Measurements from ENCODE around the gene RNF169. TPM values are rescaled to one million over a fixed set of nuclear protein-coding genes. Genes with fewer than 3 reads are reported as not detected.
"Not testable (repeated sequence)": the region's sequence is repeated elsewhere in the genome, so short reads cannot be mapped to it uniquely, and the experiment has no call there.

RNF169 gene
- total RNA-seq, 1 donor from 2014 or later = 16.3 TPM

DNA sequence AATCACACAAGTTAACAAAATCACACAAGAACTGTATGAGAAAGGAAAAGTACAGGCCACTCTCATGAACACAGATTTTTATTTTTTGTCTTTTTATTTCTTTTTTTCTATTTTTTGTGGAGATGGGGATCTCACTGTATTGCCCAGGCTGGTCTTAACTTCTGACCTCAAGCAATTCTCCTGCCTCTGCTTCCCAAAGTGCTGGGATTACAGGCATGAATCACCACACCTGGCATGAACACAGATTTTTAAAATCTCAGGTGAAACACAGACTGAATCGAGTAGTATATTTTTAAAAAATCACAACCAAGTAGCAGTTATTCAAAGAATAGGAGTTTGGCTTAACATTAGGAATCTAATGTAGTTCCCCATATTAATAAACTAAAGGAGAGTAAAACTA is 18.3 kb downstream of the RNF169 start:
- DNase-seq (ENCODE audit: low read depth) = no peak
- no peak overlapping the region for H3K4me3 ChIP-seq (ENCODE audit: low read depth, low read length)
- H3K27me3 ChIP-seq (ENCODE audit: control insufficient read depth, insufficient read depth, low read length) = no peaks in the 10 kb centered on the region
- TF ChIP-seq, protein P1, sequence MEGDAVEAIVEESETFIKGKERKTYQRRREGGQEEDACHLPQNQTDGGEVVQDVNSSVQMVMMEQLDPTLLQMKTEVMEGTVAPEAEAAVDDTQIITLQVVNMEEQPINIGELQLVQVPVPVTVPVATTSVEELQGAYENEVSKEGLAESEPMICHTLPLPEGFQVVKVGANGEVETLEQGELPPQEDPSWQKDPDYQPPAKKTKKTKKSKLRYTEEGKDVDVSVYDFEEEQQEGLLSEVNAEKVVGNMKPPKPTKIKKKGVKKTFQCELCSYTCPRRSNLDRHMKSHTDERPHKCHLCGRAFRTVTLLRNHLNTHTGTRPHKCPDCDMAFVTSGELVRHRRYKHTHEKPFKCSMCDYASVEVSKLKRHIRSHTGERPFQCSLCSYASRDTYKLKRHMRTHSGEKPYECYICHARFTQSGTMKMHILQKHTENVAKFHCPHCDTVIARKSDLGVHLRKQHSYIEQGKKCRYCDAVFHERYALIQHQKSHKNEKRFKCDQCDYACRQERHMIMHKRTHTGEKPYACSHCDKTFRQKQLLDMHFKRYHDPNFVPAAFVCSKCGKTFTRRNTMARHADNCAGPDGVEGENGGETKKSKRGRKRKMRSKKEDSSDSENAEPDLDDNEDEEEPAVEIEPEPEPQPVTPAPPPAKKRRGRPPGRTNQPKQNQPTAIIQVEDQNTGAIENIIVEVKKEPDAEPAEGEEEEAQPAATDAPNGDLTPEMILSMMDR (IDR thresholded peaks at IDR 0.05; ENCODE audit: insufficient read depth, low read length, poor library complexity, severe bottlenecking) = no peak
- no peaks in the 10 kb centered on the region for H3K36me3 ChIP-seq (ENCODE audit: control insufficient read depth, insufficient read depth, low read length)

DNA sequence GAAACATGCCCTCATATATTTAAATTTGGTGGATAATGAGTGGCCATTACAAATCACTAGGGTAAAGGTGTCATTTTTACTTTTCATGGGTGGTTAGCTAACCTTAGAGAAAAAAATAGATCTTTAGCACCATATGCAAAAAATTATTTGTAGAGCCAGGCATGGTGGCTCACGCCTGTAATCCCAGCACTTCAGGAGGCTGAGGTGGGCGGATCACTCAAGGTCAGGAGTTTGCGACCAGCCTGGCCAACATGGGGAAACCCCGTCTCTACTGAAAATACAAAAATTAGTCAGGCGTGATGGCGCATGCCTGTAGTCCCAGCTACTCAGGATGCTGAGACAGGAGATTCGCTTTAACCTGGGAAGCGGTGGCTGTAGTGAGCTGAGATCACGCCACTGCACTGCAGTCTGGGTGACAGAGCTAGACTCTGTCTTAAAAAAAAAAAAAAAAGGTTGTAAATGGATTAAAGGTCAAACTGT is 19.6 kb downstream of the RNF169 start:
- DNase-seq (ENCODE audit: low read depth); H3K36me3 ChIP-seq (ENCODE audit: control insufficient read depth, insufficient read depth, low read length); H3K27me3 ChIP-seq (ENCODE audit: control insufficient read depth, insufficient read depth, low read length); H3K4me3 ChIP-seq (ENCODE audit: low read depth, low read length): not testable (repeated sequence)

DNA sequence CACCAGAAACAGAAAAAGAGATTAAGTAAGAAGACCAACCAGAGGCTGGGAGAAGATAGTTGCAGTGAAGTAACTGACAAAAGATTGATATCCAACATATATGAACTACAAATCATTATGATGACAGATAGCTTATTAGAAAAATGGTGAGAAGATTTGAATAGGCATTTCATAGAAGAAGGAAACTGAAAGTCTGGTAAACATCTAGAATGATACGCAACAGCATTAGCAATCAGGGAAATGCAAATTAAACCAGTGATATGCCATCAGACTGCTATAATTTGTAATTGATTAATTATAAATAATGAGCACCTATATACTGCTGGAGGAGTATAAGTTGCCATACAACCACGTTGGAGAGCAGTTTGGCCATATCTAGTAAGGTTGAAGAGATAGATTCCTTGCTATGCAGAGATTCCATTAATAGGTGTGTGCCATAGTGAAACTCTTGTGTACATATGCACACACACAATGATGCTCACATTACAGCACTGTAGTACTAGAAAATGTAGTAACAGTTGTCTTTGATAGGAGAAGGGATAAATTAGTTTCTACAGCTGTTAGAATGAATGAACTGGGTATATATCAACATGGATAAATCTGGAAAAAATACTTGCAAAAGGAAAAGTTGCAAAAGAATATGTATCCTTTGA is 20.5 kb downstream of the RNF169 start:
- Histone ChIP-seq H3K36me3 (ENCODE audit: control insufficient read depth, insufficient read depth, low read length) (no peaks in the 10 kb centered on the region), H3K4me3 (ENCODE audit: low read depth, low read length) (no peak overlapping the region), H3K27me3 (ENCODE audit: control insufficient read depth, insufficient read depth, low read length) (no peaks in the 10 kb centered on the region)
- DNase-seq (ENCODE audit: low read depth) = no peak
- TF ChIP-seq, protein P1 (IDR thresholded peaks at IDR 0.05; ENCODE audit: insufficient read depth, low read length, poor library complexity, severe bottlenecking) = no peak

DNA sequence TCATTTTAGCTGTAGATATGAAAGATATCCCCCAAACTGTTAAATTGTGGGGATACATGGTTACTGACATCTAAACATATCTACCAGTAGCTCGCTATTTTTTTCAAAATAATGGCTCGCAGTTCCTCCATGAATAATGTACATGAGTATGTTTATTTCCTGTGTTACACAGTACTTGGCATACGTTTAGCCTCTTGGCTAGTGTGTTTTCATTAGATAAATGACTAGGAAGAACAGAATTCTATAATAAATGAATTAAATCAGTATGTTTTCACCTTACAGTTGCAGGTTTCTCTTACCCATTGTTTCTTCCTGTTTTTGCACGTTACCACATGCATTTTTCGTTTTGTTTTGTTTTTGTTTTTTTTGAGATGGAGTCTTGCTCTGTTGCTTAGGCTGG is 21.8 kb downstream of the RNF169 start:
- H3K27me3 ChIP-seq (ENCODE audit: control insufficient read depth, insufficient read depth, low read length) = no peaks in the 10 kb centered on the region
- H3K4me3 ChIP-seq (ENCODE audit: low read depth, low read length) = no peak overlapping the region
- no peak for DNase-seq (ENCODE audit: low read depth)
- no peaks in the 10 kb centered on the region for H3K36me3 ChIP-seq (ENCODE audit: control insufficient read depth, insufficient read depth, low read length)
- TF ChIP-seq, protein P1 (IDR thresholded peaks at IDR 0.05; ENCODE audit: insufficient read depth, low read length, poor library complexity, severe bottlenecking) = no peak

DNA sequence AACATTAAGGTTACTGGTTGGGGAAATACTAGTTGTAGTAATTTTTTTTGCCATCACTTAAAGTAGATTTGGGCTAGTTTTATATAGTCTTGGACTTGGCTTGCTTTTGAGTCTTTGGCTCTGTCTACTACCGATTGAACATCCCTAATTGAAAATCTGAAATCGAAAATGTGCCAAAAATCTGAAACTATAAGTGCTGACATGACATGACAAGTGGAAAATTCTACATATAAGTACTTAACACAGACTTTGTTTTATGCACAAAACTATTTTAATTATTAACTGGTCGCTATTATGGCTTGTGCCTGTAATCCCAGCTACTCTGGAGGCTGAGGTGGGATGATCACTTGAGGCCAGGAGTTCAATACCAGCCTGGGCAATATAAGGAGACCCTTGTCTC is 22.5 kb downstream of the RNF169 start:
- Histone ChIP-seq H3K36me3 (ENCODE audit: control insufficient read depth, insufficient read depth, low read length) (no peaks in the 10 kb centered on the region), H3K4me3 (ENCODE audit: low read depth, low read length) (no peak overlapping the region), H3K27me3 (ENCODE audit: control insufficient read depth, insufficient read depth, low read length) (no peaks in the 10 kb centered on the region)
- no peak for DNase-seq (ENCODE audit: low read depth)
- TF ChIP-seq, protein P1 (IDR thresholded peaks at IDR 0.05; ENCODE audit: insufficient read depth, low read length, poor library complexity, severe bottlenecking) = no peak

DNA sequence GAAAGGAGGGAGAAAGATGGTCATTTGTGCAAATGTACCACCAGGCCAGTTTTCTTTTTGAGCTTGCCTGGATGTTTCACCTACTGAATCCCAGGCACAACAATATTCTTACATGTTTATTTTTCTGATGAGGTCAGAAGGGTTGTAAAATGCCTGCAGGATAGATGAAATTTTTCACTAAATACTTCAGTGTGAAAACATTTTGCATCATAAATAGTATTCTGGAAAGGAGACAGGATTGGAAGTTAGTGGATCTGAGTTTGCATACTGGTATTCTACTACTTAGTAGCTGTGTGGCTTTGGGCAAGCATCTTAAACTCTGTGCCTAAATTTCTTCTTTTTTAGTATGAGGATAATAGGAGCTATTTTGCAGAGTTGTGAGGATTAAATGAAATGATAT is 24.8 kb downstream of the RNF169 start:
- Histone ChIP-seq H3K36me3 (ENCODE audit: control insufficient read depth, insufficient read depth, low read length) (no peaks in the 10 kb centered on the region), H3K4me3 (ENCODE audit: low read depth, low read length) (no peak overlapping the region), H3K27me3 (ENCODE audit: control insufficient read depth, insufficient read depth, low read length) (no peaks in the 10 kb centered on the region)
- no peak for DNase-seq (ENCODE audit: low read depth)
- TF ChIP-seq, protein P1 (IDR thresholded peaks at IDR 0.05; ENCODE audit: insufficient read depth, low read length, poor library complexity, severe bottlenecking) = no peak
